Head of caudate nucleus (tissue), 42 donors: ENCODE measurements around the gene GBF1.
A peak's percentile ranks its signal among the peaks of the same experiment; 100 is the strongest.

ENCODE experiments used
- DNase-seq, 42 donors: peaks; one replicate each; pipeline versions ENCODE4 v3.0.0 to v3.0.0-alpha.2; 2020 to 2021; ENCODE audit warnings: mixed read lengths in 7 of 42
- intact Hi-C: fragments of 100-400 bp; cut with DNase I; formaldehyde crosslinking; loops from one replicate; pipeline ENCODE4 v1.15.0; 2022

GBF1 gene

GRCh38 chr10:102399217-102400021, 154.1 kb downstream of the GBF1 start:
- DNase-seq: peak; percentile 80 to 95 (median 91)
- intact Hi-C loops: no loop called here

GRCh38 chr10:102400076-102400475, 154.7 kb downstream of the GBF1 start:
- peak in 15 of 42 donors; percentile 14 to 63 (median 39) for DNase-seq
- intact Hi-C loops: no loop called here

DNA sequence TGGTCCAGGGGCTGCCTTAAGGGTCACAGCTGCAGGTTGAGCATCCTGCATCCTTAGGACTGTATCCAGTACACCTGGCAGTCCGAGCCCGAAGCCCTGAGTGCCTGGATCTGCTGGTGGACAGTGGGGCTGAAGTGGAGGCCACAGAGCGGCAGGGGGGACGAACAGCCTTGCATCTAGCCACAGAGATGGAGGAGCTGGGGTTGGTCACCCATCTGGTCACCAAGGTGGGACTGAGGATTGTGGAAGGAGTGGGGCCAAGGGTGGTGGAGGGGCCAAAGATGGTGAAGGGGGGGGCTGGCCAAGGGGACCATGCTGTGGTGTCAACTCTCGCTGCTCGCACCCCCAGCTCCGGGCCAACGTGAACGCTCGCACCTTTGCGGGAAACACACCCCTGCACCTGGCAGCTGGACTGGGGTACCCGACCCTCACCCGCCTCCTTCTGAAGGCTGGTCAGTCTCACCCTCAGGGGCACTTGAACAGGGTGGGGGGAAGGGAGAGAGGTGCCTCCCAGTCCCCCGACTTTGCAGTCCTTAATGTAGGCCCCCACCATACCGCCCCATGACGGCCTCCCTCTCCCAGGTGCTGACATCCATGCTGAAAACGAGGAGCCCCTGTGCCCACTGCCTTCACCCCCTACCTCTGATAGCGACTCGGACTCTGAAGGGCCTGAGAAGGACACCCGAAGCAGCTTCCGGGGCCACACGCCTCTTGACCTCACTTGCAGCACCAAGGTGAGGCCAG, 155.4 kb downstream of the GBF1 start:
- DNase-seq: no peak

DNA sequence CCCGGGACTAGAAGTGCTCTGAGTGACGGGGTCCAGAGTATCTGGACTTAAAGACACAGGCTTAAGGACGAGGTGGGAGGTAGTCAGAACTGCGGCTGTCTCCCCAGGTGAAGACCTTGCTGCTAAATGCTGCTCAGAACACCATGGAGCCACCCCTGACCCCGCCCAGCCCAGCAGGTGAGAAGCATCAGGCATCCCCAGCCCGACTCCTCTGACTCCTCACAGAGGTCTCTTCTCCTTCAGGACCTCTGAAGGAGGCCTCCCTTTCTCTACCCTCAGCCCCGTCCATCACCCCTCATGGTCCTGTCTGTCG, 156.0 kb downstream of the GBF1 start:
- intact Hi-C loops: no loop called here
- no peak for DNase-seq

More for the DNA sequence above, 155.4 kb downstream of the GBF1 start:
- intact Hi-C loops: no loop called here

- intact Hi-C loops: no loop called here
- DNase-seq: no peak
These were observed 156.6 kb downstream of the GBF1 start for GRCh38 chr10:102401735-102402511.

DNA sequence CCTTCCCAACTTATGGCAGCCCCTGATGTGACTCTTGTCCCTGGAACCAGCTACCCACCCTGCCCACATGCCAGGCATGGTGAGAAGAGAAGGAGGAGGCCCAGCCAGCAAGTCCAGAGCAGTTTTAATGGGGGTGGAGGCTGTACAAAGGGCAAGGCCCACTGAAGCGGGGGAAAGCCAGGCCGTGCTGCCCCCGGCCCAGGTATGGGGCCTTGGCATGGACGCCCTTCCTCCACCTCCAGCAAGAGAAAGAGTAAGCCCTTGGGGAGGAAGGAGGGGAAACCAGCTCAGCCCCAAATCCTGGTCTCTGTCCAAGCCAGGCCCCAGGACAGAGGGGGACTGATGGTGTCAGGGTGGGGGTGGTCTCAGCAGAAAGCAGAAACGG, 157.2 kb downstream of the GBF1 start:
- intact Hi-C loops: no loop called here
- no peak for DNase-seq

DNA sequence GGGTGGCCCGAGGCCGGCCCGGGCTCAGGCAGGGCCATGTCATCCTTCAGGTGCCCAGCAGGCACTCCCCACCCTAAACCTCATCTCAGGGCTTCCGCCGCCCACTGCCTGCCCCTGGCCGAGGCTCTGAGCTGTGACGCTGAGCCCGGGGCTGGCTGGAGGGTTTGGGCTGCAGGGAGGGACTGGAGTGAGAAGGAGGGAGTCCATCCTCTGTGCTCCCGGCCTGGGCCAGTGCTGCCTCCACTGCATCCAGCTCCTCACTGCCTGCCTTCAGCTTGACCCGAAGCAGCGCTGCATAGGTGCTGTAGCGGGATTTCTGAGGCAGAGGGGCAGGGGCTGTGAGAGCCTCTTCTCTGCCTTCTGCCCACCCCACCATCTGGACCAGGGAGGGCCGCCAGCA, 157.8 kb downstream of the GBF1 start:
- intact Hi-C loops: no loop called here
- DNase-seq: no peak

DNA sequence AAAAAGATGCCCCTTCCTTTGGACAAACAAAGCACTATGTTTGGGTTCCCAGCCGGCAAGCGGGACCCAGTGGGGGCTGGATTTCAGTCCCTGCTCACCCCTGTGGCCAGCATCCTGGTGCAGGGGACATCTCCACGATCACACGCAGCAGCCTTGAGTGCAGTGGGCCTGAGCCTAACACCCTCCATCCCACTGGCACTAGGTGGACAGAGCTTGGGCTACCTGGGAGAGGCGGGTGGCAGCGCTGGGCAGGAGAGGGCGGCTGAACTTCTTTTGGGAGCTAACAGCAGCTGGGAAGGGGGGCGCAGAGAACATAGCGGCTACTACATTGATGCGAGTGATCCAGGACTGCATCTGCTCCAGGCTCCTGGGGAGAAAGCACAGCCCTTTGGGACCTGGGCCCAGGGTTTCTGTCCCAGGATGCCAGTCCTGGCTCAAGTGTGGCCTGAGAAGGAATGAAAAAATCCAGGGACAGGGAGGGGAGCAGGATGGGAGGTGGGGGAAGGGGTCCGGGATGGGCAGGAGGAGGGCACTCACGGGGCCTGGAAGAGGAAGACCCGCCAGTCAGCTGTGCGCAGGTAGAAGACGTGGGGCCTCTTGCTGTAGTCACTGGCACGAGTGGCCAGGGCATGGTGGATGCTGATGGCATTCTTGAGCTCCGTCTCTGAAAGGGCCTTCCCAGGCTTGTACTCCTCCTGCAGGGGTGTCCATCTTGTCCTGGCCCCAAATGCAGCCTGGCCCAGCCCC, 159.2 kb downstream of the GBF1 start:
- DNase-seq: no peak
- intact Hi-C loops: no loop called here

GRCh38 chr10:102405108-102405571, 159.8 kb downstream of the GBF1 start:
- intact Hi-C loops: no loop called here
- DNase-seq: no peak

DNA sequence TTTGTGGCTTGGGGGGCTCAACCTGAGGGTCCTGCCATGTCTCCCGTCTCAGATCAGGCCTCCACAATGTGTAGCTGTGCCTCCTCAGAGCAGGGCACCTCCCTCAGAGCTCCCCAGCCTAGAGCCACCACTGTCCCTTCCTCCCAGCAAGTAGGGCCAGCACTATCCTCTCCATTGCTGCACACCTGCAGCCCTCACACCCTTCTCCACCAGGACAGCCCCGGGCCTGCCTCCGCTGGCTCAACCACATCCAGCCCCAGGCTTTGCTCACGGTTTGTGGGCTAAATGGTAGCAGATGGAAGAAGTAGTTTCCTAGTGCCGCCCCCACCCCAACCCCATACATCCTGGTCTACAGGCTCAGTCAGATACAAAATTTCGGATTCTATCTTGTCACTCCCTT, 160.3 kb downstream of the GBF1 start:
- intact Hi-C loops: no loop called here

GRCh38 chr10:102406815-102407214, 161.5 kb downstream of the GBF1 start:
- intact Hi-C loops: no loop called here
- no peak for DNase-seq

More for the DNA sequence above, 160.3 kb downstream of the GBF1 start:
- no peak for DNase-seq

DNA sequence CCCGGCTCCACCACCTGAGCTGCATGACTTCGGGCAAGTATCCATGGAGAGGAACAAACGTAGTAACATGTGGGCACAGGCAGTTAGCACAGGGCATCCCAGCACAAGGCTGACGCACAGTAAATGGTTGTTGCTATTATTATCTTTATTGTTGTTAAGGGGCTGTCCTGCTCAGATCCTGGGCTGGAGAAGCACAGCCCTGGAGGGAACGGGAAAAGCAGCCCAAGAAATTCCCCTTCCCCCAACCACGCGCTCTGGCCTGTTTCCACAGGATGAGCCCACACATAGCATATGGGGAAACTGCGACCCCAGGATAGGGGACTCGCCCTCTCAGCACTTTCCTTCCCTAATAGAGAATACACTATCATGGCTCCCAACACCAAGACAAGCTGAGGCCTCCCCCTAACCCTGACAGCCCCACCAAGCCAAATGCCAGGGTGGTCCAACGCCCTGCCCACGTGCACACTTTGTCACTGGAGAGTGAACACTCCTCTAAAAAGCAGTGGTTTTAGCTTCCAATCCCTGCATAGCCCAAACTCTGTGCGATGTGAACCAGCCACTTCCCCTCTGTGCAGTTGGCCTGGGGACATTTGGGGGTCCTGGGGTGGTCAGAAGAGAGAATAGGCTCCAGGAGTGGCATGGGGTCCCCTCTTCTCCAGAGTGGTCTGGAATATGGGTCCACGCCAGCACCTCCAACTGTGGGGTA, 162.2 kb downstream of the GBF1 start:
- intact Hi-C loops: no loop called here
- peak in 1 of 42 donors; percentile 15 for DNase-seq

GRCh38 chr10:102408131-102408727, 162.9 kb downstream of the GBF1 start:
- DNase-seq: peak in 12 of 42 donors; percentile 18 to 68 (median 51)
- intact Hi-C loops: no loop called here

GRCh38 chr10:102408728-102409603, 163.6 kb downstream of the GBF1 start:
- peak in 41 of 42 donors; percentile 55 to 94 (median 81) for DNase-seq
- intact Hi-C loops: no loop called here

DNA sequence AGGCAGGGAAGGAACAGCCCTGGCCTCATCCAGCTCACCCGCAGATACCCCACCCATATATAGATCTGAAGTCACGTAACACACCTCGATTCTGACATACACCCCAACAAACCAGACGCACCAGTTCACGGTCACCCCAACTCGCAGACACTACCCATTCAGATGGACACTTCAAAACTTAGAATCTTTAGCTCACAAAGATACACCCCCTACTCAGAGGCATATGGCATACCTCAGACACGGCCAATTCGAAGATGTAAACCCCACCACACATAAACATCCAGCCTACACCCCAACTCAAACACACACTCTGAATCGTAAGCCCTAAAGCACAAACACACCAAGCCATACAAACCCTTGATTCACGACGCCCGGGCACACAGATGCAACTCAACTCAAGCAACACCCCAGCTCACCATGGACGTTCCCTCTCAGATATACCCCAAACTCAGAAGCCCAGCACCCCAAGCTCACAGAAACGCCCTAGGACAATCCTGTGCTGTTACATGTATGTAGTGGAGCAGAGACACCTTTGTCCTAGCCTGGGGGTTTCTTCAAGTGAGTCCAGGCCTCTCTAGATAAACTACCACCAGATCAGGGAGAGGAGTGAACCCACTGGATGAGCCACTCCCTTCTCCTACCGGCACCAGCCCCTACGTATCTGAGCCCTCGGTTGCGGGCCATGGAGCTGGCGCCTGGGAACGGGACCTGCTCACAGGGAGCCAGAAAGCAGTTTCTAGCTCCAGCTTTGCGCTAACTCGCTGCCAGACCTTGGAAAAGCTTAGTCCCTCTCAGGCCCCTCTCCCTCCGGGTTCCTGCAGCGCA, 164.5 kb downstream of the GBF1 start:
- peak in 1 of 42 donors; percentile 14 for DNase-seq
- intact Hi-C loops: no loop called here

DNA sequence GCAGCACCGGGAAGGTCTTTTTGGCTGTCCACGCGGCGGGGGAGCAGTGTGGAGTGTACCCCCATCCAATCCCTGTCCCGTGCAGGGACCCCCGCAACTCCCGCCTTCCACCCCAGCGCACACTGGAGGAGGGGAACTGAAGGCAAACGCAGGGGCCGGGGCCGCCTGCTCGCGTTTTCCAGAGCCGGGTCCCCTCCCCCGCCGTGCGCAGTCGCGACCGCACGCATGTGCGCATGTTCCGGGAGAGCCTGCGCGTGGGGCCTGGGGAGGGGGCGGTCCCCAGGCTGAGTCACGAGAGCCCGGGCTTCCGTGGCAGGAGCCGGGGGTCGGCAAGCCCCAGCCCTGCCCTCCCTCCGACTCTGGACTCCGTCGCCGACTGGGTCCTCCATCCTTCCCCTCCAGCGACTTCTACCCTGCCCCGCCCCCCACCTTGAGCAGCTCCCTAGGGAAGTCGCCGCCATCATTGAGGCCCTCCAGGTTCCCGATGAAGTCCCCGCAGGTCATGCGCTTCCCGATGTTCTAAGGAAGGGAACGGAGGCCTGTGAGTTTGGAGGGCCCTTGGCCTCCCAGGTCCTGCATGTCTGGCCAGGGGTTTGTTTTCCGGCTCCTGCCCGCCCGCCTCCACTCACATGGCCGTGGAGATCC, 165.2 kb downstream of the GBF1 start:
- DNase-seq: peak in 38 of 42 donors; percentile 44 to 90 (median 72)
- intact Hi-C loops: no loop called here
